Smooth muscle cell (in vitro differentiated cells): ENCODE data around the gene LRRC8E. TPM values are rescaled to one million over a fixed set of nuclear protein-coding genes. Genes with fewer than 3 reads are reported as not detected.

Source experiments
- DNase-seq: peaks from one replicate; lab custom pipeline; 2025; ENCODE audit not compliant: unreplicated experiment; lab: John Stamatoyannopoulos, UW
- H2AFZ ChIP-seq: fragments of 200-600 bp; sonication (generic); 2 replicates; pipeline ENCODE4 v1.6.0; 2016; ENCODE audit warnings: antibody characterized with exemption, low read depth, mild to moderate bottlenecking
- H3F3A ChIP-seq: fragments of 200-600 bp; sonication (generic); 2 replicates; pipeline ENCODE4 v1.6.0; 2017; ENCODE audit warnings: antibody characterized with exemption, low read depth
- H3K27ac ChIP-seq: fragments of 200-600 bp; sonication (generic); 2 replicates; pipeline ENCODE4 v1.5.1; 2016; ENCODE audit warnings: low read depth, mild to moderate bottlenecking
- H3K27me3 ChIP-seq: fragments of 200-600 bp; sonication (generic); 2 replicates; pipeline ENCODE4 v1.6.1; 2016; ENCODE audit warnings: low read depth, mild to moderate bottlenecking
- H3K36me3 ChIP-seq: fragments of 200-600 bp; sonication (generic); 2 replicates; pipeline ENCODE4 v1.5.1; 2016; ENCODE audit warnings: low read depth
- H3K4me1 ChIP-seq: fragments of 200-600 bp; sonication (generic); 2 replicates; pipeline ENCODE4 v1.5.1; 2016; ENCODE audit warnings: low read depth
- H3K4me2 ChIP-seq: fragments of 200-600 bp; sonication (generic); 2 replicates; pipeline ENCODE4 v1.6.0; 2016; ENCODE audit warnings: mild to moderate bottlenecking
- H3K4me3 ChIP-seq: fragments of 200-600 bp; sonication (generic); 2 replicates; pipeline ENCODE4 v1.5.1; 2016; ENCODE audit warnings: mild to moderate bottlenecking
- H3K79me2 ChIP-seq: fragments of 200-600 bp; sonication (generic); 2 replicates; pipeline ENCODE4 v1.6.0; 2016; ENCODE audit warnings: low read depth, mild to moderate bottlenecking
- H3K9ac ChIP-seq: fragments of 200-600 bp; sonication (generic); 2 replicates; pipeline ENCODE4 v1.6.0; 2016; ENCODE audit warnings: low read depth
- H3K9me3 ChIP-seq: fragments of 200-600 bp; sonication (generic); replicated peaks from 2 replicates; pipeline ENCODE4 v1.5.1; 2016; ENCODE audit warnings: low read depth
- H4K20me1 ChIP-seq: fragments of 200-600 bp; sonication (generic); 2 replicates; pipeline ENCODE4 v1.6.0; 2016; ENCODE audit warnings: low read depth
- WGBS: methylation state at CpG from one replicate; pipeline ENCODE4 v1.1.7; 2016; ENCODE audit warnings: low lambda C conversion rate; 5-methylcytosine and 5-hydroxymethylcytosine counted together
- polyA plus RNA-seq: library from polyadenylated mRNA; unstranded; fragments of >200 nt; fragmentation: Nextera tagmentation; extraction: Ambion mirVana; gene quantifications from 2 replicates; pipeline ENCODE4 v1.2.1, GENCODE V29; 2016
- total RNA-seq: library from RNA; depleted of rRNA; stranded (reverse); fragments of >200 nt; gene quantifications from 2 replicates; pipeline ENCODE4 v1.2.3, GENCODE V29; 2014
- TF ChIP-seq, protein P1 (sequence below): fragments of 200-600 bp; sonication (generic); IDR thresholded peaks from 2 replicates; pipeline ENCODE4 v1.5.1; 2017; ENCODE audit warnings: borderline replicate concordance, mild to moderate bottlenecking, antibody characterized with exemption; ENCODE audit not compliant: insufficient read depth, poor library complexity, severe bottlenecking

LRRC8E gene
- total and polyA plus RNA-seq, 2 experiments from 2014 or later: 7.4 to 7.8 TPM

DNA sequence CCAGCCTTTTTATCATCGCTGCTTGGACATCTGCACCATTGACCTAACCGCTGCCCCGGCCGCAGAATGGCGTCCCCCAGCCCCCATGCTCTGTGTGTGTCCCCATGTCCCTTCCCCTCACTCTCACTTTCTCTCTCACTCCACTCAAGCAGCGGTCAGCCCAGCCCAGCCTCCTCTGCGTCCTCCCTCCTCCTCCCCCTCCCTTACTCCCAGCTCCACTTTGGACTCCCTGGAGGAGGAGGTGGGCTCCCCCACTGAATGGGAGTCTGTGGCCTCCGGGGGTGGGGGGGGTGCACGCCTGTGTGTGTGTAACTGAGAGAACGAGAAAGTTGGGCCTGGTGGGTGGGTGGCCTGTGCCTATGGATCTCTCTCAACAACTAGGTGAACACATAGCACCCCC, 17.5 kb downstream of the LRRC8E start:
- H3K4me2 ChIP-seq: no peak overlapping the region
- H3K9me3 ChIP-seq: no peaks in the 10 kb centered on the region
- H3K79me2 ChIP-seq: peaks cover 43% of the 10 kb centered on the region
- H3K4me1 ChIP-seq: peaks cover 14% of the 10 kb centered on the region
- no peak overlapping the region for H3K27ac ChIP-seq
- H2AFZ ChIP-seq: no peak overlapping the region
- peaks cover 65% of the 10 kb centered on the region for H4K20me1 ChIP-seq
- no peak overlapping the region for H3K9ac ChIP-seq
- no peak overlapping the region for H3K4me3 ChIP-seq
- TF ChIP-seq, protein P1, sequence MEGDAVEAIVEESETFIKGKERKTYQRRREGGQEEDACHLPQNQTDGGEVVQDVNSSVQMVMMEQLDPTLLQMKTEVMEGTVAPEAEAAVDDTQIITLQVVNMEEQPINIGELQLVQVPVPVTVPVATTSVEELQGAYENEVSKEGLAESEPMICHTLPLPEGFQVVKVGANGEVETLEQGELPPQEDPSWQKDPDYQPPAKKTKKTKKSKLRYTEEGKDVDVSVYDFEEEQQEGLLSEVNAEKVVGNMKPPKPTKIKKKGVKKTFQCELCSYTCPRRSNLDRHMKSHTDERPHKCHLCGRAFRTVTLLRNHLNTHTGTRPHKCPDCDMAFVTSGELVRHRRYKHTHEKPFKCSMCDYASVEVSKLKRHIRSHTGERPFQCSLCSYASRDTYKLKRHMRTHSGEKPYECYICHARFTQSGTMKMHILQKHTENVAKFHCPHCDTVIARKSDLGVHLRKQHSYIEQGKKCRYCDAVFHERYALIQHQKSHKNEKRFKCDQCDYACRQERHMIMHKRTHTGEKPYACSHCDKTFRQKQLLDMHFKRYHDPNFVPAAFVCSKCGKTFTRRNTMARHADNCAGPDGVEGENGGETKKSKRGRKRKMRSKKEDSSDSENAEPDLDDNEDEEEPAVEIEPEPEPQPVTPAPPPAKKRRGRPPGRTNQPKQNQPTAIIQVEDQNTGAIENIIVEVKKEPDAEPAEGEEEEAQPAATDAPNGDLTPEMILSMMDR: no peak
- H3K27me3 ChIP-seq: no peaks in the 10 kb centered on the region
- H3F3A ChIP-seq: no peaks in the 10 kb centered on the region
- DNase-seq: no peak
- H3K36me3 ChIP-seq: no peaks in the 10 kb centered on the region
- 89% methylated on average over 10 of the region's 10 CpGs for WGBS

DNA sequence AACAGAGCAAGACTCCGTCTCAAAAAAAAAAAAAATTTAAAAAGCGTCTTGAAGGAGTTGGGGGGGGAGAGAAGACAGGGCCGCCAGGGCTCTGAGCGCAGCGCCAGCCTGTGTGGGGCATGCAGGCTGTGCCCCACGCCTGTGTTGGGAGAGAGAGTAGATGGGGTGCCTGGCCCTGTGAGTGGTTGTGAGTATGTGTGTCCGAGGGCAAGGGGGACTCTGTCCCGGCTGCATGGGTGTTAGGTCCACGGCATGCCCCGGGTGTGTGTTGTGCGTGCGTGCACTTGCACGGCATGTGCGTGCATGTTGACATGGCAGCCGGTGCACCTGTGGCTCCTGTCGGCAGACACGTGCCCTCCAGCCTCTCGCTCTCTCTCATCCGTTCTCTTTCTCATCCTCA, 18.8 kb downstream of the LRRC8E start:
- Histone ChIP-seq H3K4me2 (no peak overlapping the region), H3F3A (no peaks in the 10 kb centered on the region), H3K79me2 (peaks cover 43% of the 10 kb centered on the region), H3K9me3 (no peaks in the 10 kb centered on the region), H3K27me3 (no peaks in the 10 kb centered on the region), H4K20me1 (peaks cover 65% of the 10 kb centered on the region), H3K4me3 (no peak overlapping the region), H3K9ac (no peak overlapping the region), H2AFZ (no peak overlapping the region), H3K4me1 (peaks cover 14% of the 10 kb centered on the region), H3K27ac (no peak overlapping the region), H3K36me3 (no peaks in the 10 kb centered on the region)
- DNase-seq: no peak
- TF ChIP-seq, protein P1: no peak
- 98% methylated on average over 19 of the region's 19 CpGs for WGBS

DNA sequence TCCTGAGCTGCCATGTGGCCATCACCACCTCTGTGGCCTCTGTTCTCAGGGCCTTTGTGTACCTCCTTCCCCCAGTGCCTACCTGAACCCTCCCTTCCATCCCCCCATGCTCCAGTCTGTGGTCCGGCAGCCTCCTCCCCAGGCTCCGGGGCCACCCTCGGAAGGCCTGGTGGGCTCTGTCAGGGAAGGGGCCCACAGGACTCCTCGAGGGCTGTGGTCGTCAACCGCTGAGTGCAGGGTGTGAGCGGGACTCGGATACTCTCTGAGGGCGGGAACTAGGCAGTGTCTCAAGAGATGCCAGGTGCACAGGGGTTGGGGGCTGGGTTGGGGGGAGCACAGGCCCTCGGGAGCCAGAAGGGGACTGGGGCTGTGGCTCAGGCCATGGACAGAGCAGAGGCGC, 19.2 kb downstream of the LRRC8E start:
- peaks cover 40% of the 10 kb centered on the region for H3K79me2 ChIP-seq
- TF ChIP-seq, protein P1: no peak
- H3K4me3 ChIP-seq: no peak overlapping the region
- H3K9me3 ChIP-seq: no peaks in the 10 kb centered on the region
- no peak for DNase-seq
- peaks cover 14% of the 10 kb centered on the region for H3K4me1 ChIP-seq
- no peaks in the 10 kb centered on the region for H3F3A ChIP-seq
- no peak overlapping the region for H2AFZ ChIP-seq
- H3K36me3 ChIP-seq: no peaks in the 10 kb centered on the region
- WGBS: 97% methylated on average over 11 of the region's 11 CpGs
- no peak overlapping the region for H3K9ac ChIP-seq
- no peak overlapping the region for H3K4me2 ChIP-seq
- no peaks in the 10 kb centered on the region for H3K27me3 ChIP-seq
- no peak overlapping the region for H3K27ac ChIP-seq
- peaks cover 65% of the 10 kb centered on the region for H4K20me1 ChIP-seq

DNA sequence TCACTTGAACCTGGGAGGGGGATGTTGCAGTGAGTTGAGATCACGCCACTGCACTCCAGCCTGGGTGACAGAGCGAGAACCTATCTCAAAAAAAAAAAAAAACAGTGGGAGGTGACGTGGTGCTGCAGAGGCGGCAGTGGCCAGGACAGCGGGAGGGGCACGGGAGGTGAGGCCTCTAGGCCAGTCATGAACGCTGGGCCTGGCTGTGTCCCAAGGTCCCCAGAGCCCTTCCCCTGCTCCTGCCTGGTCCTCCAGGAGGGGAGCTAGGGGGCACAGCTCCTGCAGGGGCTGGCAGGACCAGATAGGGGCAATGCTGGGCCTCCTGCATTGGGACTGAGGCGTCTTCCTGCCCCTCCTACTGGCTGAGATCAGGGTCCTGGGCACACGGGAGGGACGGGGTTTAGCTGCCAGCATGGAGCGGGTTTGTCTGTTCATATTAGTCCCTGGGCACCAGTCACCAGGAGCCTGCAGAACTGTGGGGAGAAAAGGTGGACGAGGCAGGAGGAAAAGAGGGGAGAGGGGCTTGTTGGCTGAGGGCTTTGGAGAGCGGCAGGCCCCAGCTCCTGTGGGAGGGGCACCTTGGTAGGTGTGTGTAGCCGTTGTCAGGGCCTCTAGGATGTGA, 19.9 kb downstream of the LRRC8E start:
- Histone ChIP-seq H3K4me2 (no peak overlapping the region), H3K27ac (no peak overlapping the region), H3K4me1 (peaks cover 10% of the 10 kb centered on the region), H3K9ac (no peak overlapping the region), H2AFZ (no peak overlapping the region), H3K79me2 (peaks cover 37% of the 10 kb centered on the region), H3K36me3 (no peaks in the 10 kb centered on the region), H3K4me3 (no peak overlapping the region), H3K9me3 (no peaks in the 10 kb centered on the region), H3F3A (no peaks in the 10 kb centered on the region), H4K20me1 (peaks cover 65% of the 10 kb centered on the region), H3K27me3 (no peaks in the 10 kb centered on the region)
- DNase-seq: no peak
- 91% methylated on average over 14 of the region's 14 CpGs for WGBS
- TF ChIP-seq, protein P1: no peak
